GM12873 (cell line): Measurements from ENCODE around the gene F12.

Experiments
- TF ChIP-seq, protein P1 (sequence below): IDR thresholded peaks from 2 replicates; pipeline ENCODE4 v1.5.1; 2012; ENCODE audit warnings: low read depth, mild to moderate bottlenecking, moderate library complexity, low read length, control low read depth; ENCODE audit not compliant: insufficient read depth; ENCODE audit errors: missing control alignments

The F12 gene

GRCh38 chr5:177397875-177398390 lies 11.4 kb downstream of the F12 start:
- TF ChIP-seq, protein P1, sequence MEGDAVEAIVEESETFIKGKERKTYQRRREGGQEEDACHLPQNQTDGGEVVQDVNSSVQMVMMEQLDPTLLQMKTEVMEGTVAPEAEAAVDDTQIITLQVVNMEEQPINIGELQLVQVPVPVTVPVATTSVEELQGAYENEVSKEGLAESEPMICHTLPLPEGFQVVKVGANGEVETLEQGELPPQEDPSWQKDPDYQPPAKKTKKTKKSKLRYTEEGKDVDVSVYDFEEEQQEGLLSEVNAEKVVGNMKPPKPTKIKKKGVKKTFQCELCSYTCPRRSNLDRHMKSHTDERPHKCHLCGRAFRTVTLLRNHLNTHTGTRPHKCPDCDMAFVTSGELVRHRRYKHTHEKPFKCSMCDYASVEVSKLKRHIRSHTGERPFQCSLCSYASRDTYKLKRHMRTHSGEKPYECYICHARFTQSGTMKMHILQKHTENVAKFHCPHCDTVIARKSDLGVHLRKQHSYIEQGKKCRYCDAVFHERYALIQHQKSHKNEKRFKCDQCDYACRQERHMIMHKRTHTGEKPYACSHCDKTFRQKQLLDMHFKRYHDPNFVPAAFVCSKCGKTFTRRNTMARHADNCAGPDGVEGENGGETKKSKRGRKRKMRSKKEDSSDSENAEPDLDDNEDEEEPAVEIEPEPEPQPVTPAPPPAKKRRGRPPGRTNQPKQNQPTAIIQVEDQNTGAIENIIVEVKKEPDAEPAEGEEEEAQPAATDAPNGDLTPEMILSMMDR: no peak

DNA sequence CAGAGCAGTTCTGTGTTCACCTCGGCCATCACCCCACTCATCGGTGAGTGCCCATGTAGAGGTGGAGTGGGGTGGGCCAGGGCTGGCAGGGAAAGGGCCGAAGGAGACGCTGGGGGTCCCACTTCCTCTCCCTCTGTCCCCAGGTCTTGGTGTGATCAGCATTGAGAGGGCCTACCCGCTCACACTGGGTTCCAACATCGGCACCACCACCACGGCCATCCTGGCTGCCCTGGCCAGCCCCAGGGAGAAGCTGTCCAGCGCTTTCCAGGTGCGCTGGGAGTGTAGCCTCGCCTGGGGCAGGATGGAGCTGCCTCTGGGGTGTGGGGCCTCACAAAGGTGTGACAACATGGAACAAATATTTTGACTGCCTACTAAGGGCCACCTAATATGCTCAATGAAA lies 12.6 kb downstream of the F12 start:
- TF ChIP-seq, protein P1: no peak

DNA sequence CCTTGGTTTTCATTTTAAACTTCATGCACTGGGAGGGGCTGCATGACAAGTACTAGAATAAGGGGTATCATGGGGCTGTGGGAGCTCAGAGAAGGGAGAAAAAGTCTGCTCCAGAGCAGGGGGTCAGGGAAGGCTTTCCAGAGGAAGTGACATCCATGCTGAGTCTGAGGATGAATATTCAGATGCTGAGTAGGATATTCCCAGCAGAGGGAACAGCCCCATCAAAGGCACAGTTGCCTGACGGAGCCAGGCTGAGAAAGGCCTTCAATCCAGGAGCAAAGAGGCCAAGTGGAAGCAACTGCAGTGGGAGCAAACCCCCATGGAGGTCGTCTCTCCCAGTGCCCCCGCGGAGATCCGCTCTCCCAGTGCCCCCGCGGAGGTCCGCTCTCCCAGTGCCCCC lies 13.3 kb downstream of the F12 start:
- TF ChIP-seq, protein P1: no peak

DNA sequence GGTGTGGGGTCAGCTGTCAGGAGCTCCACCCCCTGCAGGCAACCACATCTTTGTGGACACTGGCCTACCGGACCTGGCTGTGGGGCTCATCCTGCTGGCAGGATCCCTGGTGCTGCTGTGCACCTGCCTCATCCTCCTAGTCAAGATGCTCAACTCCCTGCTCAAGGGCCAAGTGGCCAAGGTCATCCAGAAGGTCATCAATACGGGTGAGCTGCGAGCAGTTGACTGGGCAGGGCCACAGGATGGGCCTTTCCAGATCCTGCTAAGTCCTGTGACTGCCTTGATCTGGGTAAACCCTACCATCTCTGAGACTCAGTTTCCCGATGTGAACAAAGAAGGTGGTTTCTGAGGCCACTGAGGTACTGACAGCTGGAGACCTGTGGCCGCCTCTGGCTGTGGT lies 15.4 kb downstream of the F12 start:
- TF ChIP-seq, protein P1: no peak

GRCh38 chr5:177393206-177393765 lies 16.1 kb downstream of the F12 start:
- TF ChIP-seq, protein P1: no peak

DNA sequence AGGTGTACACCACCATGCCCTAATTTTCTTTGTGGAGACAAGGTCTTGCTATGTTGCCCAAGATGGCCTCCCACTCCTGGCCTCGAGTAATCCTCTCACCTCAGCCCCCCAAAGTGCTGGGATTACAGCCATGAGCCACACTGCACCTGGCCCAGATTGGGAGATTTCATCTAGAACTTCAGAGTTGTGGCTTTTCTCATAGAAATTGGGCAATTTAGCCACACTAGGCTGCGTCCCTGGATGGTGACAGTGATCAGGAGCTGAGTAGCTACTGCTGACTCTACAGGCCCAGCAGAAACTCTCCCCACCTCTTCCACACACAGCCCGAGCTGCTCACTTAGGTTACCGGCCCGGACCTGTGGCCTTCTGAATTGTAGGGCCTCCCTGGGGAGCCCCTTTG lies 16.6 kb downstream of the F12 start:
- TF ChIP-seq, protein P1: no peak

- TF ChIP-seq, protein P1: peak; percentile 99
These were observed 18.7 kb downstream of the F12 start for GRCh38 chr5:177390363-177391300.
